HG03159 (cell line): Measurements from ENCODE around the gene MAGED2.
"Not testable (repeated sequence)": the region's sequence is repeated elsewhere in the genome, so short reads cannot be mapped to it uniquely, and the experiment has no call there.

Experiments used
- ATAC-seq: cut with Tn5 transposase; IDR thresholded peaks from one replicate; pipeline ENCODE4 v1.9.1; 2021; ENCODE audit warnings: mild to moderate bottlenecking, moderate library complexity; ENCODE audit not compliant: unreplicated experiment

MAGED2 gene

GRCh38 chrX:54817220-54817820 lies 9.8 kb downstream of the MAGED2 start:
- ATAC-seq: no peak

GRCh38 chrX:54818221-54818620 lies 10.7 kb downstream of the MAGED2 start:
- no peak for ATAC-seq

GRCh38 chrX:54819201-54819600 lies 11.7 kb downstream of the MAGED2 start:
- ATAC-seq: no peak

GRCh38 chrX:54820737-54821136 lies 13.2 kb downstream of the MAGED2 start:
- no peak for ATAC-seq

GRCh38 chrX:54821310-54821709 lies 13.8 kb downstream of the MAGED2 start:
- no peak for ATAC-seq

GRCh38 chrX:54824195-54824594 lies 16.6 kb downstream of the MAGED2 start:
- no peak for ATAC-seq

- no peak for ATAC-seq
Observed at GRCh38 chrX:54824722-54825121, 17.2 kb downstream of the MAGED2 start.

- ATAC-seq: no peak
Observed at GRCh38 chrX:54825716-54826438, 18.3 kb downstream of the MAGED2 start.

GRCh38 chrX:54826598-54826997 lies 19.1 kb downstream of the MAGED2 start:
- ATAC-seq: no peak

GRCh38 chrX:54838583-54838982 lies 31.0 kb downstream of the MAGED2 start:
- ATAC-seq: no peak

- not testable (repeated sequence) for ATAC-seq
Observed at GRCh38 chrX:54841184-54841874, 33.8 kb downstream of the MAGED2 start.

GRCh38 chrX:54842607-54843006 lies 35.1 kb downstream of the MAGED2 start:
- ATAC-seq: no peak

GRCh38 chrX:54843050-54843449 lies 35.5 kb downstream of the MAGED2 start:
- ATAC-seq: no peak

- not testable (repeated sequence) for ATAC-seq
Observed at GRCh38 chrX:54847700-54848099, 40.2 kb downstream of the MAGED2 start.

GRCh38 chrX:54865208-54865607 lies 57.7 kb downstream of the MAGED2 start:
- no peak for ATAC-seq
